Hepatocyte (in vitro differentiated cells): ENCODE data around the gene OLIG2.

Experiments used
- CTCF ChIP-seq: fragments of 200-600 bp; sonication (generic); IDR thresholded peaks from 2 replicates; pipeline ENCODE4 v1.5.1; 2016; ENCODE audit warnings: antibody characterized with exemption, mild to moderate bottlenecking; ENCODE audit not compliant: poor library complexity
- EZH2 ChIP-seq: fragments of 200-600 bp; sonication (generic); IDR thresholded peaks from 2 replicates; pipeline ENCODE4 v1.6.1; 2016; ENCODE audit warnings: antibody characterized with exemption, mild to moderate bottlenecking, borderline replicate concordance
- EZH2phosphoT487 ChIP-seq: fragments of 200-600 bp; sonication (generic); IDR thresholded peaks from one replicate; pipeline ENCODE4 v1.6.1; 2018; ENCODE audit warnings: antibody characterized with exemption, mild to moderate bottlenecking, low read depth, moderate library complexity; ENCODE audit not compliant: unreplicated experiment, severe bottlenecking

DNA sequence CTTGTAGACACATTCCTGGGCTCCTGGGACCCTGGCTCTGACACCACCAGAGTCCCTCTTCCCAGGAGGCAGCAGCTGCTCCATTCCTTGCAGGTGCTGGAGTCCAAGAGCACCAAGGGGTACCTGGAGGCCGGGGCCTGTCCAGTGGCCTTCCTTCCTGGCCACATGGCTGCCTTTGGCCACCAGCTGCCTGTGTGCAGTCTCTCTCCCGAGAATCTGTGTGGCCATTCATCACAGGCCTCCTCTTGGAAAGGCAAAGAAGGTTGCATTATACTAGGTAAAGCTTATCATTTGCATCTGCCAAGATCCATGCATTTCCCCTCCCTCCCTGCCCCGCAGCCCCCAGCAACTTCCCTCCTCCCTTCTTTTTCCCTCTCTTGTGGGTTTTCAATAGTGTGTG lies 48.9 kb upstream of the OLIG2 start:
- TF ChIP-seq CTCF, result no peak
- no peak for TF ChIP-seq EZH2phosphoT487
- no peak for TF ChIP-seq EZH2
